ENCODE results near the gene MICU1.
"Not testable (repeated sequence)": the region's sequence is repeated elsewhere in the genome, so short reads cannot be mapped to it uniquely, and the experiment has no call there.

MICU1 gene

GRCh38 chr10:72459301-72459700 lies 166.6 kb downstream of the MICU1 start:
- no peak overlapping the region for H3K4me3 ChIP-seq (ENCODE audit: low read depth, low read length)
- TF ChIP-seq CTCF (IDR thresholded peaks at IDR 0.05; ENCODE audit: low read depth, low read length), result no peak

- TF ChIP-seq CTCF (IDR thresholded peaks at IDR 0.05; ENCODE audit: low read depth, low read length), result no peak
- H3K4me3 ChIP-seq (ENCODE audit: low read depth, low read length), result no peak overlapping the region
Observed at GRCh38 chr10:72455889-72456595, 169.8 kb downstream of the MICU1 start.

DNA sequence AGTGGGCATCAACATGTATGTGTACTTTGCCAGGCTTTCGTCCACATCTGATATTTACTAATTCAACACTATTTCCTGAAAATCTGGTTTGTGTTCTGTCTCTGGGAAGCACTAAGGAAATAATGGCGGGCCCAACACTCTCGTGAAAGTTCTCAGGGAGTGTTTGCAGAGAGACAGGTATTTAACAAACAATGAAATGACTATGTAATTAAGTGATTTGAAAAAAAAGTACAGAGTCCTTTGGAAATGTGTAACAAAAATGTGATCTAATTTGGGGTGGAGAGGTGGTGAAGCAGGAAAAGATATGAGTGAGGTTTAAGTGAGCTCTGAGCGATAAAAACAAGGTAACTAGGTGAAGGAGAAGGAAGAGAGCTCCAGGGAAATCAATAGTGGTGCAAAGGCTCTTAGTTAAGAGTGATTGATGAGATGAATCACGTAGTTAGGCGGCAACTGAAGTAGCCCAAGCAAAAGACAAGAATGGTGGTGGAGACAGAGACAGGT lies 175.9 kb downstream of the MICU1 start:
- TF ChIP-seq CTCF (IDR thresholded peaks at IDR 0.05; ENCODE audit: low read depth, low read length), result no peak
- H3K4me3 ChIP-seq (ENCODE audit: low read depth, low read length), result no peak overlapping the region

GRCh38 chr10:72445851-72446250 lies 180.0 kb downstream of the MICU1 start:
- TF ChIP-seq CTCF (IDR thresholded peaks at IDR 0.05; ENCODE audit: low read depth, low read length), result no peak
- H3K4me3 ChIP-seq (ENCODE audit: low read depth, low read length), result no peak overlapping the region

GRCh38 chr10:72442969-72443368 lies 182.9 kb downstream of the MICU1 start:
- H3K4me3 ChIP-seq (ENCODE audit: low read depth, low read length), result not testable (repeated sequence)

GRCh38 chr10:72435570-72435969 lies 190.3 kb downstream of the MICU1 start:
- no peak overlapping the region for H3K4me3 ChIP-seq (ENCODE audit: low read depth, low read length)
- TF ChIP-seq CTCF (IDR thresholded peaks at IDR 0.05; ENCODE audit: low read depth, low read length), result no peak

DNA sequence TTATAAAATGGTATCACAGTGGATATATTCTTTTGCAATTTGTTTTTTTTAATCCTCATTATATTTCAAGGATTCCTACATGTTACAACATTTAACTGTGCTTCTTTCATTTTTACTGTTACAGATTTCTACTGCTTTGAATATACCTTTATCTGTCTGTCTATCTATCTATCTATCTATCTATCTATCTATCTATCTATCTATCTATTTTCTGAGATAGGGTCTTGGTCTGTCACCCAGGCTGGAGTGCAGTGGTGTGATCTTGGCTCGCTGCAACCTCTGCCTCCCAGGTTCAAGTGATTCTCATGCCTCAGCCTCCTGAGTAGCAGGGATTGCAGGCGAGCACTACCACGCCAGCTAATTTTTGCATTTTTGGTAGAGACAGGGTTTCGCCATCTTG lies 194.9 kb downstream of the MICU1 start:
- H3K4me3 ChIP-seq (ENCODE audit: low read depth, low read length), result not testable (repeated sequence)

DNA sequence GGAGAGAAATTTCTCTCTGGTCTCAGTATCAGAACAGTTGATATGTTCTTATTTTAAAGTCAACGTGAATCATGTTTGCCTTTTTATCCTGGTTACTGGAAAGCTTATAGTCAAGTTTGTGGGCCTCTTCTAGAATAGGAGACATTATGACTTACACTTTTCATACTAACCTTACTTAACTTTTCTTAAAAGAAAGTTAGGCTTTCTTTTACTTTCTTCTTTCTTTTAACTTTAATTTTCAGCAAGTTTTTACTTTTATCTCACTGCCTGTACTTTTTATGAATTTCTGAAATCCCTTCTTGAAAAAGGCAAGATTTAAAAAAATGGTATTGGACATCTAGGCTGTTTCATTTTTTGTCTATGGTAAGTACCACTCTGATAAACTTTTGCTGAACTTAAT lies 195.9 kb downstream of the MICU1 start:
- no peak overlapping the region for H3K4me3 ChIP-seq (ENCODE audit: low read depth, low read length)
- TF ChIP-seq CTCF (IDR thresholded peaks at IDR 0.05; ENCODE audit: low read depth, low read length), result no peak
